Stromal cell of bone marrow (primary cell): ENCODE data around the gene CEP55.
"Not testable (repeated sequence)": the region's sequence is repeated elsewhere in the genome, so short reads cannot be mapped to it uniquely, and the experiment has no call there.

ENCODE experiments used
- DNase-seq: peaks from one replicate; pipeline ENCODE4 v3.0.0-alpha.2; 2012; ENCODE audit warnings: low read depth

The CEP55 gene

GRCh38 chr10:93496322-93497041, at the start of gene CEP55:
Gene CEP55 (plus strand): TSS chr10:93496612. CDS start chr10:93500052, 3,440 bp downstream.
- peak; percentile 86 for DNase-seq

- no peak for DNase-seq
Observed at GRCh38 chr10:93447019-93447418, 49.4 kb upstream of the CEP55 start.

- DNase-seq: no peak
Observed at GRCh38 chr10:93447970-93448369, 48.4 kb upstream of the CEP55 start.

GRCh38 chr10:93451244-93451947, 45.0 kb upstream of the CEP55 start:
- no peak for DNase-seq

GRCh38 chr10:93452143-93452542, 44.3 kb upstream of the CEP55 start:
- no peak for DNase-seq

GRCh38 chr10:93454146-93454545, 42.3 kb upstream of the CEP55 start:
- DNase-seq: no peak

- DNase-seq: no peak
Observed at GRCh38 chr10:93454736-93455135, 41.7 kb upstream of the CEP55 start.

- DNase-seq: no peak
Observed at GRCh38 chr10:93456480-93456879, 39.9 kb upstream of the CEP55 start.

GRCh38 chr10:93457511-93457910, 38.9 kb upstream of the CEP55 start:
- no peak for DNase-seq

GRCh38 chr10:93458821-93459257, 37.6 kb upstream of the CEP55 start:
- peak; percentile 100 for DNase-seq

GRCh38 chr10:93459466-93459865, 36.9 kb upstream of the CEP55 start:
- no peak for DNase-seq

- DNase-seq: no peak
Observed at GRCh38 chr10:93461109-93461806, 35.2 kb upstream of the CEP55 start.

- DNase-seq: no peak
Observed at GRCh38 chr10:93461807-93462178, 34.6 kb upstream of the CEP55 start.

GRCh38 chr10:93462371-93462770, 34.0 kb upstream of the CEP55 start:
- DNase-seq: no peak

- no peak for DNase-seq
Observed at GRCh38 chr10:93462881-93463280, 33.5 kb upstream of the CEP55 start.

- DNase-seq: no peak
Observed at GRCh38 chr10:93463723-93464476, 32.5 kb upstream of the CEP55 start.

GRCh38 chr10:93464776-93465388, 31.5 kb upstream of the CEP55 start:
- no peak for DNase-seq

GRCh38 chr10:93465806-93466675, 30.4 kb upstream of the CEP55 start:
- DNase-seq: peak; percentile 94

- not testable (repeated sequence) for DNase-seq
Observed at GRCh38 chr10:93467635-93468034, 28.8 kb upstream of the CEP55 start.

- peak; percentile 91 for DNase-seq
Observed at GRCh38 chr10:93468461-93469213, 27.8 kb upstream of the CEP55 start.
